Ramos (cell line): Measurements from ENCODE around the gene TP53.
"Not testable (repeated sequence)": the region's sequence is repeated elsewhere in the genome, so short reads cannot be mapped to it uniquely, and the experiment has no call there.

Experiments
- in situ Hi-C: fragments of 300-500 bp; cut with MboI; formaldehyde crosslinking; loops from one replicate; pipeline ENCODE4 v1.14.3; 2022; ENCODE audit warnings: low sequenced_read_pairs; ENCODE audit not compliant: unreplicated experiment

Gene TP53

GRCh38 chr17:7684851-7685532, 2.3 kb downstream of the TP53 start:
- in situ Hi-C loops, result no loop called here

DNA sequence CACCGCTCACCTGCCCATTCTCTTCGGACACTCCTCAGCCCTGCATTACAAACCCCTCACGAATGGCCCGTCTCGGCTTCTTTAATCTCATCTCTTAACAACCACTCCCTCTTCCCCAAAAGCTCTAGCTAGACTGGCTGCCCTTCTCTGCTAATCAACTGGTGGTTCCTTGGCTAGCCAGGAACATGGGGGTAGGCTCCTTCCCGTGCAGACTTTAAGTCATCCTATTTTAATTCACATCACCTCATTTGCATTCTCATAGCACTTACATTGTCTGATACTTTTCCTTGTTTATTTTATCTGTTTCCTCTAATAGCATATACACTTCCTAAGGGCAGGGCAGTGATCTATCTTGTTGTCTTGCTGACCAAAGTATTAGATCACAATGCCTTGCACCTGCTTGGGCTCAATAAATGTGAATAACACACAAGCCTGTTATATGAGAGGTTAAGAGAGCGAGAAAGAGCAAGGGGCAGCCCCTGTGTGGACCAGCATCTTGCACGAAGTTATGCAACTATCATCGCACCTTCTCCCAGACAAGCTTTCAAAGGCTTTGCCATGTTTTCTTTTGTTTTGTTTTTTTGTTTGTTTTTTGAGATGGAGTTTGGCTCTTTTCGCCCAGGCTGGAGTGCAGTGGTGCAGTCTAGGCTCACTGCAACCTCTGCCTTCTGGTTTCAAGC, 9.8 kb downstream of the TP53 start:
- in situ Hi-C loops, result no loop called here

GRCh38 chr17:7676533-7676932, 10.8 kb downstream of the TP53 start:
- in situ Hi-C loops, result no loop called here

- in situ Hi-C loops, result no loop called here
Observed at GRCh38 chr17:7674934-7675333, 12.4 kb downstream of the TP53 start.

DNA sequence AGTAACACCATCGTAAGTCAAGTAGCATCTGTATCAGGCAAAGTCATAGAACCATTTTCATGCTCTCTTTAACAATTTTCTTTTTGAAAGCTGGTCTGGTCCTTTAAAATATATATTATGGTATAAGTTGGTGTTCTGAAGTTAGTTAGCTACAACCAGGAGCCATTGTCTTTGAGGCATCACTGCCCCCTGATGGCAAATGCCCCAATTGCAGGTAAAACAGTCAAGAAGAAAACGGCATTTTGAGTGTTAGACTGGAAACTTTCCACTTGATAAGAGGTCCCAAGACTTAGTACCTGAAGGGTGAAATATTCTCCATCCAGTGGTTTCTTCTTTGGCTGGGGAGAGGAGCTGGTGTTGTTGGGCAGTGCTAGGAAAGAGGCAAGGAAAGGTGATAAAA, 14.1 kb downstream of the TP53 start:
- in situ Hi-C loops, result no loop called here

DNA sequence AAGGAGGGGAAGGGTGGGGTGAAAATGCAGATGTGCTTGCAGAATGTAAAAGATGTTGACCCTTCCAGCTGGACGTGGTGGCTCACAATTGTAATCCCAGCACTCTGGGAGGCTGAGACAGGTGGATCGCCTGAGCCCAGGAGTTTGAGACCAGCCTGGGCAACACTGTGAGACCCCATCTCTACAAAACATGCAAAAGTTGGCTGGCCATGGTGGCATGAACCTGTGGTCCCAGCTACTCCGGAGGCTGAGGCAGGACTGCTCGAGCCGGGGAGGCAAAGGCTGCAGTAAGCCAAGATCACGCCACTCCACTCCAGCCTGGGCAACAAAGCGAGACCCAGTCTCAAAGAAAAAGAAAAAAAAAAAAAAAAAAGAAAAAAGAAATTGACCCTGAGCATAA, 18.8 kb downstream of the TP53 start:
- in situ Hi-C loops, result no loop called here

GRCh38 chr17:7667656-7668406, 19.5 kb downstream of the TP53 start:
- in situ Hi-C loops, result no loop called here

- in situ Hi-C loops, result no loop called here
Observed at GRCh38 chr17:7656958-7657609, 30.2 kb downstream of the TP53 start.

DNA sequence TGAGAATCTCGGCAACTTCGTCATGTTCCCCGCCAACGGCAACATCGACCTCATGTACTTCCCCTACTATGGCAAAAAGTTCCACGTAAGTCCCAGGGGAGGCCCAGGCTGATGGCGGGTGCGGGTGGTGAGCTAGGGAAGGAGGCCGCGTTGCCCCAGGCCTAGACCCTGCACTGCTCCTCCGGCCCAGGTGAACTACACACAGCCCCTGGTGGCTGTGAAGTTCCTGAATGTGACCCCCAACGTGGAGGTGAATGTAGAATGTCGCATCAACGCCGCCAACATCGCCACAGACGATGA, 31.8 kb downstream of the TP53 start:
- in situ Hi-C loops, result no loop called here

GRCh38 chr17:7654832-7655540, 32.3 kb downstream of the TP53 start:
- in situ Hi-C loops, result no loop called here

DNA sequence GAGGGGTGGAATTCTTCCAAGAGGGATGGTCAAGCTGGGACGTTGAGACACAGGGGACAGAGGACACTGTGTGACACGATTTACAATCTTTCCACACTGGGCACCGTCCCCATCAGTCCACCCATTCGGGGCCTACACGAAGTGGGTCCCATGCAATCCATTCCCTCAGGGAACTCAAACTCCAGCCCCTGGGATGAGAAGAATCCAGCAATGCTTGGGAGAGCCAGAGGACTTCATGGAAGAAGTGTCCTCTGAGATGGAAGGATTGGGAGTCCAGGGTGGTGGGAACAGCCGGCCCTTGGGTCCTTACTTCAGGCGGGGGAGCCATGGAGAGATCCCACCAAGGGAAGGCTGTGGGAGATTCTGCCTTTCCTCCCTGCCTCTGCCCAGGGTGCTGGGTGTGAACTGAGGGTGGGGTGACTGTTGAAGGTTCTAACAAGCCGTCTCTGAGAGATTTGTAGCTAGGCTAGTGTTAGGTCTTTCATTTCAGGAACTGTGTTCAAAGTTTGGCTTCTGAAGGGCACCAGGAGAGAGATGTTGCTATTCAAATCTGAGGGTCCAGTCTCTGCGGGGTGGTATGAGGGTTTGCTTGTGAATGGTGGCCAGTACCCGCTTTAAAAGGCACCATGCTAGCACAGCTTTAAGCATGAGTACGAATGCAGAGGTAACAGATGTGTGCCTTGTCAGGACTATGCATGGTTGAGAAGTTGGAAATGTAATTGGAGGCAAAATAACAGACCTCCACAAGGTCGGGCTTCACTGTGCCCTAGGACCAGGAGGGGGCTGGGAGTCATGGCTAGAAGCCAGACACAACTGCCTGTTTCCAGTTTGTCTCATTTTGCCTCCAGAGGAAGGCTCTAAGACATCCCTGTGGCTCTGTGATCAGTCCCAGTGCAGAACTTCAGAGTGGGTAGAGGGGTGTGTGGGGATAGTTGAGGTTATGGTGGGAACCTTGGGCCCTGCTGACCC, 34.6 kb downstream of the TP53 start:
- in situ Hi-C loops, result no loop called here

DNA sequence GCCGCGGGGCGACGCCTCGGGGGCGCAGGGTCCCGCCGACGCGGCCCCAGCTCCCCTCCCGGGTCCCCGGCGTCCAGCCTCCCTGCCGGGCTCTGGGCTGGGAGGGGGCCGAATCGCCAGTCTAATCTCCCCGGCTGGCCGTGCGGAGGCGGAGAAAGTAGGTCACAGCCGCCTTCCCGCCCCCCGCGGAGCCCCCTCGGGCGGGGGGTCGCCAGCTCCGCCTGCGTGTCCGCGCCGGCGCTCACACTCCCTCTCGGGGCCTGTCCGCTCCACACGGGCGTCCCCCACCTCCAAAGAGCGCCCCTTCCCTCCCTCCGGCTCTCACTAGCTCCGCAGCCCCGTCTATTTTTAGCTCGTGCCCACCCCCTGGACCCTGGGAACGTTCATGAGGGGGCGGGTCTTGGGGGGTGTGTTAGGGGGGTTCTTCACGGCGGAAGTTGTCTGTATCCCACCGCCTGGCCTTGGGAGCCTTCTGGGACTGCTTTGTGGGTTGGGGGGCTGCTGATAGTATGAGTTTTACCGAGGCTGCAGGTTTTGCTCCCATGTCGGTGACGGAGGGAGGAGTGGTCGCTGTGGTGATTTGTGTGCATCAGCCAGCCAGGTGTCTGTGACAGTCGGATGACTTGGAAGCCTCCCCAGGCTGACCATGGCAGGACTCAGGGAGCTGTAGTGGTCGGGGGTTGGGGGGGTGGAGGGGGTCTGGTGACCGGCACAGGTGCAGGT, 35.5 kb downstream of the TP53 start:
- in situ Hi-C loops, result no loop called here

DNA sequence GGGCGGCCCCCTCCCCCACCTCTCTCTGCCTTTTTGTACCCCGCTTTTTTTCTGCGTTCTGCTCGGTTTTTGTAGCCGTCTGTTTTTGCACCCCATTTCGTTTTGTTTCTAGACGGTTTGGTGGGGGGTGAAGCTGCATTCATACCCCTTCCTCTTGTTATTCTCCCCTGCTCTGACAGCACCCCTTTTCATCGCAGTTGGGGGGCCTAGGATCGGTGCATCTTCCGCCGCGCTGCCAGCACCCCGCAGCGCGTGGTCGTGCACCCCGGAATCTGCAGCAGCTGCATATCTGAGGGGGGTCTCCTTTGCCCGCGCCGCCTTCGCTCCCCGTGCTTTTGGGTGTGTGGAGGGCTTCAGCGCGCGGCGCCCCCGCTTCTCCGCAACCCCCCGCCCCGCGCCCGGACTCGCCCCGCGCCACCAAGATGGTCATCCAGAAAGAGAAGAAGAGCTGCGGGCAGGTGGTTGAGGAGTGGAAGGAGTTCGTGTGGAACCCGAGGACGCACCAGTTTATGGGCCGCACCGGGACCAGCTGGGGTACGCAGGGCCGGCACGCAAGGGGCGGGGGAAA, 36.1 kb downstream of the TP53 start:
- in situ Hi-C loops, result no loop called here

GRCh38 chr17:7650509-7651096, 36.7 kb downstream of the TP53 start, which contains the start of gene ATP1B2:
ATP1B2 (plus strand) TSS chr17:7650926; CDS start chr17:7651519, 593 bp downstream.
- in situ Hi-C loops, result no loop called here

DNA sequence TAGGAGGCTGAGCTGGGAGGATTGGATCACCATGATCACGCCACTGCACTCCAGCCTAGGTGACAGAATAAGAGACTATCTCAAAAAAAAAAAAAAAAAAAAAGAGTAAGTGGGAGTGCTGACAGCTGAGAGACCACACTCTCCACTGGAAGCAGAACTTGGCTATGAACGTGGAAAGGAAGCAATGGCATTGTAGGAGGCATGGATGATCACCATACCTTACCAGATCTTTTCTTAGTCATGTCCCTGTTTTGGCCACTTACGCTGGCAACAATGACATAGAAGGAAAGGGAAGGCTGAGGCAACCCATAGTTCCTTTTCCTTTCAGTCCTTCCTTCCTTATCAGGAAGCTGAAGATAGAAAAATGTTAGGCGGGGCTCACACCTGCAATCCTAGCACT, 40.3 kb downstream of the TP53 start:
- in situ Hi-C loops, result no loop called here

DNA sequence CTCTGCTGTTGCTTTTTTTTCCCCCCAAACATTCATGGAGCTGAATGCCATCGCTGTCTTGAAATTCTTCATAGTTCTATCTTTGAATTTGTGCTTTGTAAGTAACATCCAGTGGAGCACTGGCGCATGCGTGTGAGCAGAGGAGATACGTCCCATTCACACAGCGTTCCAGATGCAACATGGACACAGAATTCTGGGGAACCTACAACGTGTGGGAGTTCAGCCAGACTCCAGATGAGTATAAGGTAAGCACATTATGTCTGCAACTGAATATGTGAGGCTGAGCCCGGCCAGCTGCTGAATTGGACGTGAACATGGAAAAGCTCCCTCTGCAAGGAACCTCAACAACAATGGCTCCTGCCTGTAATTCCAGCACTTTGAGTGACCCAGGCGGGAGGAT, 40.8 kb downstream of the TP53 start:
- in situ Hi-C loops, result no loop called here

DNA sequence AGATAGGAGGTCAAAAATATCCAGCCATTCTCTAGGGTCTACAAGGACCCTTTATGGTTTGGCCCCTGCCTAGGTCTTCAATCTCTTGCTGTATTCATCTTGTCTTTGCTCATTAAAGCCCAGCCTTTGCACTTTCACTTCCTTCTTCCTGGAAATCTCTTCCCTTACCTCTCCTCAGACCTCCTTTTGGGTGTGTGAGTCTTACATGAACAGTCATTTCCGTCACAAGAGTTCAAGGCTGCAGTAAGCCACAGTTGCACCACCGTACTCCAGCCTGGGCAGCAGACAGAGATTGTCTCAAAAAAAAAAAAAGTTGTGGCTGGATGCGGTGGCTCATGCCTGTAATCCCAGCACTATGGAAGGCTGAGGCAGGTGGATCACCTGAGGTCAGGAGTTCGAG, 42.5 kb downstream of the TP53 start:
- in situ Hi-C loops, result no loop called here

GRCh38 chr17:7641635-7642034, 45.7 kb downstream of the TP53 start:
- in situ Hi-C loops, result not testable (repeated sequence)
